Caco-2 (cell line): Measurements from ENCODE around the gene SCAPER. TPM values are rescaled to one million over a fixed set of nuclear protein-coding genes. Genes with fewer than 3 reads are reported as not detected.
"Not testable (repeated sequence)": the region's sequence is repeated elsewhere in the genome, so short reads cannot be mapped to it uniquely, and the experiment has no call there.

Experiments
- BruUV-seq: library from RNA; stranded (reverse); fragments of 400-500 nt; replicated peaks from 2 replicates; lab custom pipeline; 2021; lab: Mats Ljungman, UMichigan
- CTCF ChIA-PET: fragments of 300-600 bp; sonication (Branson Sonifier 250); formaldehyde crosslinking; loops from one replicate; lab custom pipeline; 2022; ENCODE audit warnings: antibody characterized with exemption; lab: Charles Lee
- POLR2A ChIA-PET: fragments of 300-600 bp; sonication (Branson Sonifier 250); formaldehyde crosslinking; loops from one replicate; lab custom pipeline; 2022; ENCODE audit warnings: antibody characterized with exemption; lab: Charles Lee
- DNase-seq, 2 experiments: peaks; one replicate each; pipeline versions ENCODE4 v3.0.0 to v3.0.0-alpha.2; 2020 to 2022
- H3K27me3 ChIP-seq: replicated peaks from 2 replicates; pipeline ENCODE4 v1.6.0; 2011; ENCODE audit warnings: low read length; ENCODE audit not compliant: control insufficient read depth, insufficient read depth
- H3K36me3 ChIP-seq: 2 replicates; pipeline ENCODE4 v1.5.1; 2011; ENCODE audit warnings: low read length; ENCODE audit not compliant: control insufficient read depth, insufficient read depth
- H3K4me1 ChIP-seq: fragments of 250-450 bp; sonication (Bioruptor Pico); 2 replicates; pipeline ENCODE4 v1.5.1; 2020; ENCODE audit warnings: mild to moderate bottlenecking
- H3K4me3 ChIP-seq: 2 replicates; pipeline ENCODE4 v1.5.1; 2011; ENCODE audit warnings: low read depth, mild to moderate bottlenecking, control low read depth, low read length
- H3K9me3 ChIP-seq: fragments of 250-450 bp; sonication (Bioruptor Pico); 2 replicates; pipeline ENCODE4 v1.5.1; 2020; ENCODE audit warnings: mild to moderate bottlenecking, moderate library complexity
- H3K27ac Mint-ChIP-seq: one replicate; pipeline ENCODE4 v1.8.0; 2022; ENCODE audit warnings: mixed read lengths; ENCODE audit not compliant: unreplicated experiment
- H3K27me3 Mint-ChIP-seq: one replicate; pipeline ENCODE4 v1.8.0; 2022; ENCODE audit warnings: mixed read lengths; ENCODE audit not compliant: insufficient read depth, unreplicated experiment
- H3K36me3 Mint-ChIP-seq: one replicate; pipeline ENCODE4 v1.8.0; 2022; ENCODE audit warnings: mild to moderate bottlenecking, mixed read lengths; ENCODE audit not compliant: insufficient read depth, unreplicated experiment
- H3K4me1 Mint-ChIP-seq: one replicate; pipeline ENCODE4 v1.8.0; 2022; ENCODE audit warnings: low read depth, mixed read lengths; ENCODE audit not compliant: unreplicated experiment
- H3K4me3 Mint-ChIP-seq: one replicate; pipeline ENCODE4 v1.8.0; 2022; ENCODE audit warnings: mild to moderate bottlenecking, moderate library complexity, mixed read lengths; ENCODE audit not compliant: unreplicated experiment
- H3K9me3 Mint-ChIP-seq: one replicate; pipeline ENCODE4 v1.8.0; 2022; ENCODE audit warnings: mixed read lengths; ENCODE audit not compliant: unreplicated experiment
- CTCF ChIP-seq, 2 experiments: fragments of 200-600 bp in 1 of 2; IDR thresholded peaks; 1 replicate in 1 of 2; 2 replicates in 1 of 2; pipeline versions ENCODE4 v1.5.1 to v1.8.0; 2011 to 2022; ENCODE audit warnings: antibody characterized with exemption in 1 of 2, control low read depth in 1 of 2, inconsistent platforms in 1 of 2, low read depth in 1 of 2, low read length in 1 of 2, mild to moderate bottlenecking in 1 of 2, moderate library complexity in 1 of 2; ENCODE audit not compliant: insufficient read depth in 1 of 2, severe bottlenecking in 1 of 2, unreplicated experiment in 1 of 2
- intact Hi-C: fragments of 100-400 bp; cut with micrococcal nuclease; formaldehyde crosslinking; loops from one replicate; pipeline ENCODE4 v1.10.0; 2022; ENCODE audit not compliant: unreplicated experiment
- total RNA-seq: library from RNA; stranded (reverse); gene quantifications from 2 replicates; pipeline ENCODE4 v1.2.3, GENCODE V29; 2022

SCAPER gene
- total RNA-seq, 1 experiment from 2014 or later, result 24.6 TPM

- Histone ChIP-seq H3K4me3 (no peak overlapping the region), H3K9me3 (no peaks in the 10 kb centered on the region), H3K4me1 (no peaks in the 10 kb centered on the region), H3K36me3 (no peaks in the 10 kb centered on the region), H3K27me3 (no peaks in the 10 kb centered on the region)
- H3K36me3 Mint-ChIP-seq, result no peaks in the 10 kb centered on the region
- H3K27me3 Mint-ChIP-seq, result no peaks in the 10 kb centered on the region
- ChIA-PET CTCF (no interaction called here), POLR2A (no interaction called here)
- no peak for DNase-seq
- BruUV-seq, result no TSS peak
- H3K4me3 Mint-ChIP-seq, result no peak overlapping the region
- no peaks in the 10 kb centered on the region for H3K4me1 Mint-ChIP-seq
- no peak for TF ChIP-seq CTCF (IDR thresholded peaks at IDR 0.05; ENCODE audit: insufficient read depth in 1 of 2, low read depth in 1 of 2, low read length in 1 of 2, severe bottlenecking in 1 of 2, unreplicated experiment in 1 of 2)
- no peak overlapping the region for H3K27ac Mint-ChIP-seq
- no peaks in the 10 kb centered on the region for H3K9me3 Mint-ChIP-seq
- intact Hi-C loops, result no loop called here
Observed at GRCh38 chr15:76753131-76753530, 152.0 kb downstream of the SCAPER start.

GRCh38 chr15:76752549-76752948 is 152.6 kb downstream of the SCAPER start:
- no peaks in the 10 kb centered on the region for H3K4me1 ChIP-seq
- intact Hi-C loops, result no loop called here
- ChIA-PET POLR2A (no interaction called here), CTCF (no interaction called here)
- H3K36me3 Mint-ChIP-seq, result no peaks in the 10 kb centered on the region
- H3K27me3 ChIP-seq, result no peaks in the 10 kb centered on the region
- no peak for DNase-seq
- H3K4me3 Mint-ChIP-seq, result no peak overlapping the region
- no peaks in the 10 kb centered on the region for H3K9me3 Mint-ChIP-seq
- no peak overlapping the region for H3K4me3 ChIP-seq
- TF ChIP-seq CTCF (IDR thresholded peaks at IDR 0.05; ENCODE audit: insufficient read depth in 1 of 2, low read depth in 1 of 2, low read length in 1 of 2, severe bottlenecking in 1 of 2, unreplicated experiment in 1 of 2), result no peak
- no peaks in the 10 kb centered on the region for H3K4me1 Mint-ChIP-seq
- no peaks in the 10 kb centered on the region for H3K36me3 ChIP-seq
- H3K27ac Mint-ChIP-seq, result no peak overlapping the region
- BruUV-seq, result no TSS peak
- H3K27me3 Mint-ChIP-seq, result no peaks in the 10 kb centered on the region
- H3K9me3 ChIP-seq, result no peaks in the 10 kb centered on the region

GRCh38 chr15:76737573-76737972 is 167.6 kb downstream of the SCAPER start:
- H3K27me3 Mint-ChIP-seq, result no peaks in the 10 kb centered on the region
- no peak overlapping the region for H3K4me3 ChIP-seq
- TF ChIP-seq CTCF (IDR thresholded peaks at IDR 0.05; ENCODE audit: insufficient read depth in 1 of 2, low read depth in 1 of 2, low read length in 1 of 2, severe bottlenecking in 1 of 2, unreplicated experiment in 1 of 2), result no peak
- peaks cover 7% of the 10 kb centered on the region for H3K9me3 Mint-ChIP-seq
- ChIA-PET CTCF (no interaction called here), POLR2A (no interaction called here)
- no TSS peak for BruUV-seq
- H3K36me3 ChIP-seq, result no peaks in the 10 kb centered on the region; the same call in 1 of the 2 replicates
- H3K36me3 Mint-ChIP-seq, result peaks cover 9% of the 10 kb centered on the region
- no peaks in the 10 kb centered on the region; the same call in 1 of the 2 replicates for H3K9me3 ChIP-seq
- H3K4me3 Mint-ChIP-seq, result no peak overlapping the region
- no peak overlapping the region for H3K27ac Mint-ChIP-seq
- no peaks in the 10 kb centered on the region for H3K27me3 ChIP-seq
- no peaks in the 10 kb centered on the region for H3K4me1 ChIP-seq
- intact Hi-C loops, result no loop called here
- peaks cover 7% of the 10 kb centered on the region for H3K4me1 Mint-ChIP-seq
- DNase-seq, result no peak

GRCh38 chr15:76732321-76732720 is 172.8 kb downstream of the SCAPER start:
- POLR2A ChIA-PET, intact Hi-C loops: not testable (repeated sequence)

More at GRCh38 chr15:76732321-76732720, 172.8 kb downstream of the SCAPER start:
- H3K4me1 Mint-ChIP-seq, H3K27me3 Mint-ChIP-seq, H3K4me3 Mint-ChIP-seq, H3K27me3 ChIP-seq, BruUV-seq, H3K9me3 Mint-ChIP-seq, H3K36me3 ChIP-seq, H3K4me1 ChIP-seq, H3K36me3 Mint-ChIP-seq, H3K4me3 ChIP-seq, H3K27ac Mint-ChIP-seq, H3K9me3 ChIP-seq, CTCF ChIA-PET: not testable (repeated sequence)
- peak; percentile 32 to 41 for DNase-seq
